COLO668 (cell line): ENCODE results near the gene POLR2L.

Experiments
- DNase-seq: peaks from one replicate; lab custom pipeline; 2025; ENCODE audit not compliant: unreplicated experiment; lab: John Stamatoyannopoulos, UW

Gene POLR2L

GRCh38 chr11:839875-840617, 2.3 kb downstream of the POLR2L start:
- DNase-seq, result no peak

DNA sequence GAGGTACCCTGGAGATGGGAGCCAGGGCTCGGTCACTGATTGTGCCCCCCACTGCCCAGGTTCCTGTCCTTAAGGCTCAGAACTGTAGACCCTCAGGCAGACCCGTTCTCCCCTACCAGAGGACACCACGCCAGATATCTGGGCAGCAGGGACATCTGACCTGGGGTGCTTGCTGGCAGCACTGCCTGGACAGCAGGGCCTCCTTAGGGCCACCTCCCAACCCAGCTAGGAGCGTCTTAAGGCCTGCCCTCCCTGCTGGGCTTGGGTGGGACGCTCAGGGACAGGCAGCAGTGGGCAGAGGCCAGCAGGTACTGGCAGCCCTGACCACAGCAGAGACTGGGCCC, 3.1 kb downstream of the POLR2L start:
- DNase-seq, result no peak

- DNase-seq, result no peak
Observed at GRCh38 chr11:838441-839279, 3.7 kb downstream of the POLR2L start.

- DNase-seq, result no peak
Observed at GRCh38 chr11:837990-838307, 4.4 kb downstream of the POLR2L start.

GRCh38 chr11:837189-837989, 4.9 kb downstream of the POLR2L start:
- DNase-seq, result no peak

- no peak for DNase-seq
Observed at GRCh38 chr11:836700-837099, 5.6 kb downstream of the POLR2L start.

DNA sequence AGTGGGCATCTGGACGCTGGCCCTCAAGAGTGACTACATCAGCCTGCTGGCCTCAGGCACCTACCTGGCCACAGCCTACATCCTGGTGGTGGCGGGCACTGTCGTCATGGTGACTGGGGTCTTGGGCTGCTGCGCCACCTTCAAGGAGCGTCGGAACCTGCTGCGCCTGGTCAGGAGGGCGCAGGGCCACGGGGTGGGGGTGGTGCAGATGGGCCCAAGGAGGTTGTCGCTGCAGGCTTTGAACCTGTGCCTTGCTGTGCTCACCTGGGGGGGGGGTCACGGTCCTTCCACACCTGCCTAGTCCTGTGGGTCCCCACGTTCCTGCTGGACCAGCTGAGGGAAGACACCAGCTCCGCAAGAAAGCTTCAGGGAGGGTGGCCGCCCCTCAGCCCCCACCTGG, 6.1 kb downstream of the POLR2L start:
- DNase-seq, result no peak

- DNase-seq, result peak; percentile 59
Observed at GRCh38 chr11:834371-835316, 7.7 kb downstream of the POLR2L start.

GRCh38 chr11:833849-834311, 8.4 kb downstream of the POLR2L start:
- no peak for DNase-seq

GRCh38 chr11:833114-833791, 9.1 kb downstream of the POLR2L start:
- peak; percentile 53 for DNase-seq

- DNase-seq, result peak; percentile 53
Observed at GRCh38 chr11:832529-833113, 9.7 kb downstream of the POLR2L start, which contains the start of gene CD151. Gene CD151, plus strand, starts transcription at chr11:832952. Its CDS starts 3,118 bp downstream, at chr11:836070.

DNA sequence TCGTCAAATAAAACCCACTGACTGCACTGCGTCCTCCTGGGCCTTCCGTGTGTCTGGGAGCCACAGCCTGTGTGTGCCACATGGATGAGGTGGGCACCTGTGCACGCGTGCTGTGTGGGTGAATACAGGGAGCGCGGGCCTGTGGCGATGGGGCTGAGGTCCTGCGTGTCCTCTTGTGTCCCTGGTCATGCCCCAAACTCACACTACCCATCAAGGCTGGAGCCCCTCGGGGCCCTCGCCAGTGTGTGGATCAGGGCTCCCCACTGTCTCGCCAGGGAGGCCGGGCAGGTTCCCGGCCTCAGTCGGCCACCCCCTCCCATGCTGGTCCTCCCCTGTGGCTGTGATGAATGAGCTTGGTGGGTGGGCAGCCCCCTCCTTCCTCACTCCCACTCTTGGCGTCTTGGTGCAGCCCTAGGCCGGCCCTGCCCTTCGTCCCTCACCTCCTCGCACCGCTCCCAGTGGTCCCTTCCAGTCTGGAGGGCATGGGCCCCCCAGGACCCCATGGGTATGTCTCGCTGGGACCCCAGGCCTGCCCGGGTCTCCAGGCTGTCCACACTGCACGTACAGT, 10.3 kb downstream of the POLR2L start:
- no peak for DNase-seq

GRCh38 chr11:831118-831864, 11.0 kb downstream of the POLR2L start:
- peak; percentile 3 for DNase-seq

DNA sequence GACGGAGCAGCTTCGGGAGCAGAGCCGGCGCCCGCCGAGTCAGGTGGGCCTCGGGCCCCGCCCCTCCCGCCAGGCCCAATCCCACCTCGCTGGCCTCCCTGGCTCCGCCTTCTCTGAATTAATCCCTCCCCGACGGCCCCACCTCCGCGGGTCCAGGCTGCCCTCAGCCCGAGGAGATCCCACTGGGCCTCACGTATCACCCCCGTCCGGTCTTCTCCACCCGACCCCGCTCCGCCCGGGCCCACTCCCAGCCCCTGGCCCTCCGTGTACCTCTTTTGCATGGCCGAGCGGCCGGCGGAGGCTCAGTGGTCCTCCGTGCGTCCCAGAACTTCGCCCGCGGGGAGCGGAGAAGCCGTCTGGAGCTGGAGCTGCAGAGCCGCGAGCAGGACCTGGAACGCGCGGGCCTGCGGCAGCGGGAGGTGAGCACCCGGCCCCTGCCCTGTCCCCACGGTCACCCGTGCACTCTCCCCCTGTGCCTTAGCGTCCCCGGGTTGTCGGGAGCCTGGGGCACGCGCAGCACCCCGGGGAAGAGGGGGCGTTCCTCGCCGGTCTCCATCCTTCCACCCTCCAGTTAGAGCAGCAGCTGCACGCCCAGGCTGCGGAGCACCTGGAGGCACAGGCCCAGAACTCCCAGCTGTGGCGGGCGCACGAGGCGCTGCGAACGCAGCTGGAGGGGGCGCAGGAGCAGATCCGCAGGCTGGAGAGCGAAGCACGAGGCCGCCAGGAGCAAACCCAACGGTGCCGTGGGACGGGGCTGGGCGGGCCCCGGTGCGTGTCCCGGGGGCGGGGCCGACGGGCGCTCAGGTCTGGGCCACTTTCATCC, 11.8 kb downstream of the POLR2L start:
- DNase-seq, result no peak

GRCh38 chr11:829847-830294, 12.5 kb downstream of the POLR2L start:
- DNase-seq, result no peak

- no peak for DNase-seq
Observed at GRCh38 chr11:829176-829846, 13.0 kb downstream of the POLR2L start.
